ENCODE results near the gene MTX2. TPM values are rescaled to one million over a fixed set of nuclear protein-coding genes. Genes with fewer than 3 reads are reported as not detected.
"Not testable (repeated sequence)": the region's sequence is repeated elsewhere in the genome, so short reads cannot be mapped to it uniquely, and the experiment has no call there.

MTX2 gene
- total RNA-seq, 4 donors from 2014 or later = 28.1 to 32.1 (median 31.3) TPM

DNA sequence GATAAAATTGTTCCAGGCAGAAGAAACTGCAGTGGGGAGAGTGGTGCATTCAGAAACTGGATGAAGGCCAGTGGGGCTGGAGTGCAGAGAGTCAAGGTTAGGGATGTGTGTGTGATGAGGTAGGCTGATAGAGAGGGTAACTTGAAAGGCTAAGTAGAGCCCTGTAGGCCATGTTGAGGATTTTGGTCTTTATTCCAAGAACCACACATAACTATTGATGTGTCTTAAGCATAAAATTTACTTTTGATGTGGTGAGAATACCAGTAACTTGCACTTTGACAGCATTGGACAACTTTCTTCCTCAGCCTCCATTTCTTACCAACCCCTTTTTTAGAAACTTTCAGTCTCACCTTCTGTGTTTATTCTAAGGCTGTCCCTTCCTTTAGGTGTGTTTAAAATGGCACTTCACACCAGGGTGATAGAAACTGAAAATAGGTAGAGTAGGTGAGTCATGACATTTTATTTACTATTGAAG, 22.6 kb downstream of the MTX2 start:
- Histone ChIP-seq H3K27ac (no peak overlapping the region), H3K27me3 (no peaks in the 10 kb centered on the region), H3K4me1 (no peaks in the 10 kb centered on the region), H3K9me3 (no peaks in the 10 kb centered on the region), H3K36me3 (no peaks in the 10 kb centered on the region), H3K4me3 (no peak overlapping the region)
- intact Hi-C loops (cut with DNase I; ENCODE audit: low total_unique reads) = no loop called here
- DNase-seq = no peak
- TF ChIP-seq POLR2A (IDR thresholded peaks at IDR 0.05) = no peak
- TF ChIP-seq, protein P1, sequence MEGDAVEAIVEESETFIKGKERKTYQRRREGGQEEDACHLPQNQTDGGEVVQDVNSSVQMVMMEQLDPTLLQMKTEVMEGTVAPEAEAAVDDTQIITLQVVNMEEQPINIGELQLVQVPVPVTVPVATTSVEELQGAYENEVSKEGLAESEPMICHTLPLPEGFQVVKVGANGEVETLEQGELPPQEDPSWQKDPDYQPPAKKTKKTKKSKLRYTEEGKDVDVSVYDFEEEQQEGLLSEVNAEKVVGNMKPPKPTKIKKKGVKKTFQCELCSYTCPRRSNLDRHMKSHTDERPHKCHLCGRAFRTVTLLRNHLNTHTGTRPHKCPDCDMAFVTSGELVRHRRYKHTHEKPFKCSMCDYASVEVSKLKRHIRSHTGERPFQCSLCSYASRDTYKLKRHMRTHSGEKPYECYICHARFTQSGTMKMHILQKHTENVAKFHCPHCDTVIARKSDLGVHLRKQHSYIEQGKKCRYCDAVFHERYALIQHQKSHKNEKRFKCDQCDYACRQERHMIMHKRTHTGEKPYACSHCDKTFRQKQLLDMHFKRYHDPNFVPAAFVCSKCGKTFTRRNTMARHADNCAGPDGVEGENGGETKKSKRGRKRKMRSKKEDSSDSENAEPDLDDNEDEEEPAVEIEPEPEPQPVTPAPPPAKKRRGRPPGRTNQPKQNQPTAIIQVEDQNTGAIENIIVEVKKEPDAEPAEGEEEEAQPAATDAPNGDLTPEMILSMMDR (IDR thresholded peaks at IDR 0.05) = no peak

DNA sequence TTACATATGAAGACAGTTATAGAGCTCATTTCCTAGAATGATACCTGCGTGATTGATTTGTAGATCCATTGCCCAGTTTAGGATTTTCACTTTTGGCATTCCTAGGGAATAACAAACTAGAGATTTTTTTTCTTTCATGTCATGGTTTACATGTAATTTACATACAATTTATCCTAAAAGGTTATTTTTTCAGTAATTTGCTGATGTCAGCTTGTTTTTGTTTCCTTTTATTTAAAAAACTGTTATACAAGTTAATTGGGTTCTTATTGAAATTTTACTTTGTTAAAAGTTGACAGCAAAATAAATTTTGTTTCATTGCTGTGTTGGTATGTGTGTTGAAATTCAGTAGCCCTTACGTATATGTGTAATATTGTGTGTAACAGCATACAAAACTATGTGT, 23.4 kb downstream of the MTX2 start:
- H3K36me3 ChIP-seq = no peaks in the 10 kb centered on the region
- intact Hi-C loops (cut with DNase I; ENCODE audit: low total_unique reads) = no loop called here
- no peak overlapping the region for H3K4me3 ChIP-seq
- no peaks in the 10 kb centered on the region for H3K9me3 ChIP-seq
- H3K4me1 ChIP-seq = no peaks in the 10 kb centered on the region
- TF ChIP-seq, protein P1 (IDR thresholded peaks at IDR 0.05) = no peak
- TF ChIP-seq POLR2A (IDR thresholded peaks at IDR 0.05) = no peak
- DNase-seq = no peak
- no peak overlapping the region for H3K27ac ChIP-seq
- H3K27me3 ChIP-seq = no peaks in the 10 kb centered on the region

DNA sequence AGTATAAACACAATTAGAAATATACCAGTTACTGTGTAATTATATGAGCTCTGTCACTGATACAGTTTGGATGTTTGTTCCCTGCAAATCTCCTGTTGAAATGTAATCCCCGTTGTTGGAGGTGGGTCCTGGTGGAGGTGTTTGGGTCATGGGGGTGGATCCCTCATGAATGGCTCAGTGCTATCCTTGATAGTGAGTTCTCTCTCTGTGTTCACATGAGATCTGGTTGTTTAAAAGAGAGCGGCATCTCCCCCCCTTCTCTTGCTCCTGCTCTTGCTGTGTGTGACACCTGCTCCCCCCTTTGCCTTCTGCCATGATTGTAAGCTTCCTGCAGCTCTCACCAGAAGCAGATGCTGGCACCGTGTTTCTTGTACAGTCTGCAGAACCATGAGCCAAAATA, 24.1 kb downstream of the MTX2 start:
- no peak overlapping the region for H3K27ac ChIP-seq
- no peak for DNase-seq
- no peak overlapping the region for H3K4me3 ChIP-seq
- no peaks in the 10 kb centered on the region for H3K36me3 ChIP-seq
- H3K27me3 ChIP-seq = no peaks in the 10 kb centered on the region
- intact Hi-C loops (cut with DNase I; ENCODE audit: low total_unique reads) = no loop called here
- no peaks in the 10 kb centered on the region for H3K9me3 ChIP-seq
- H3K4me1 ChIP-seq = no peaks in the 10 kb centered on the region
- TF ChIP-seq POLR2A (IDR thresholded peaks at IDR 0.05) = no peak
- TF ChIP-seq, protein P1 (IDR thresholded peaks at IDR 0.05) = no peak

DNA sequence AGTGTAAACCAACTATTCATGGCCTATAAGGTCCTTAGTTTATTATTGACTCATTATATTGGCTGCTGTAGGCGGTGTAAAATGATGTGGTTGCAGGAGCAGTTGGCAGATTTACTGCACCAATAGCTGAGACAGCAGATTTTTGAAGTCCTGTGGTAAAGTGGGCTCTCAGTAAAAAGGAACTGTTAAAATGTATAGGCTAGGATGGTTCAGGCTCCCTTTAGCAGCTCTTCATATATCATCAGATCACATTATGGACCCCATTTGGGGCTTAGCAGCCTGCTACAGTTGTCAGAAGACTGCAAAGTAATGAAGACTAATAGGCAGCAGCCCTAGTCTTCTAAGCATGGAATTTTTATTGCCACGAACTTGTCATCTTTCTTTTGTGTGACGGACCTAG, 27.8 kb downstream of the MTX2 start:
- H3K4me1 ChIP-seq = no peaks in the 10 kb centered on the region
- no peak for TF ChIP-seq POLR2A (IDR thresholded peaks at IDR 0.05)
- TF ChIP-seq, protein P1 (IDR thresholded peaks at IDR 0.05) = no peak
- H3K27ac ChIP-seq = no peak overlapping the region
- intact Hi-C loops (cut with DNase I; ENCODE audit: low total_unique reads) = no loop called here
- no peak for DNase-seq
- H3K36me3 ChIP-seq = no peaks in the 10 kb centered on the region
- no peak overlapping the region for H3K4me3 ChIP-seq
- H3K9me3 ChIP-seq = no peaks in the 10 kb centered on the region
- H3K27me3 ChIP-seq = no peaks in the 10 kb centered on the region

DNA sequence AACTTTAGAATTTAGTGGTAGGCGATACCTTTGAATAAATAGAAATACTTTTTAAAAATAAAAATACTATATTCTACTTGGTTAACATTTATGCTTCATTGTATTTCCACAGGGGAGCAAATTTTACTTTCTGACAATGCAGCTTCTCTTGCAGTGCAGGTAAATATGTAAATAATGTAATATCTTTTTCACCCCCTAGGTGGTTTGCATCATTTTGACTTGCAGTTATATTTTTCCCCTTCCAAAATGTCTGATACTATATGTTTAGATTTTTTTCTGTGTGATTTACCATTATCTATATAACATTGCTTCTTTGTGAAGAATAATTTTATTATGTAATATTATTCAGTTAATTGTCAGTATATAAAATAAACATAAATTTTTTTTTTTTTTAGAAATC, 28.5 kb downstream of the MTX2 start:
- no peaks in the 10 kb centered on the region for H3K9me3 ChIP-seq
- no peaks in the 10 kb centered on the region for H3K27me3 ChIP-seq
- H3K27ac ChIP-seq = no peak overlapping the region
- no peak for DNase-seq
- H3K4me1 ChIP-seq = no peaks in the 10 kb centered on the region
- TF ChIP-seq POLR2A (IDR thresholded peaks at IDR 0.05) = no peak
- TF ChIP-seq, protein P1 (IDR thresholded peaks at IDR 0.05) = no peak
- intact Hi-C loops (cut with DNase I; ENCODE audit: low total_unique reads) = no loop called here
- H3K36me3 ChIP-seq = no peaks in the 10 kb centered on the region
- no peak overlapping the region for H3K4me3 ChIP-seq

DNA sequence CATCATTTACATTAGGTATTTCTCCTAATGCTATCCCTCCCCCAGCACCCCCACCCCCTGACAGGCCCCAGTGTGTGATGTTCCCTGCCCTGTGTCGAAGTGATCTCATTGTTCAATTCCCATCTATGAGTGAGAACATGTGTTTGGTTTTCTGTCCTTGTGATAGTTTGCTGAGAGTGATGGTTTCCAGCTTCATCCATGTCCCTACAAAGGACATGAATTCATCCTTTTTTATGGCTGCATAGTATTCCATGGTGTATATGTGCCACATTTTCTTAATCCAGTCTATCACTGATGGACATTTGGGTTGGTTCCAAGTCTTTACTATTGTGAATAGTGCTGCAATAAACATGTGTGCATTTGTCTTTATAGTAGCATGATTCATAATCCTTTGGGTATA, 36.8 kb downstream of the MTX2 start:
- not testable (repeated sequence) for H3K27me3 ChIP-seq

More for the DNA sequence above, 36.8 kb downstream of the MTX2 start:
- H3K4me3 ChIP-seq; H3K36me3 ChIP-seq; H3K4me1 ChIP-seq; intact Hi-C loops (cut with DNase I; ENCODE audit: low total_unique reads); DNase-seq; H3K27ac ChIP-seq; H3K9me3 ChIP-seq: not testable (repeated sequence)
